Nephron progenitor cell (in vitro differentiated cells): ENCODE data around the gene MIAT.

Experiments used
- DNase-seq: peaks from one replicate; pipeline ENCODE4 v3.0.0; 2021
- H3K27ac Mint-ChIP-seq: 2 replicates; pipeline ENCODE4 v1.8.0; 2021; ENCODE audit warnings: mild to moderate bottlenecking, moderate library complexity, mixed read lengths
- H3K27me3 Mint-ChIP-seq: 2 replicates; pipeline ENCODE4 v1.8.0; 2021; ENCODE audit warnings: mild to moderate bottlenecking, low read depth, mixed read lengths; ENCODE audit not compliant: poor library complexity
- H3K36me3 Mint-ChIP-seq: 2 replicates; pipeline ENCODE4 v1.8.0; 2021; ENCODE audit warnings: low read depth, mixed read lengths
- H3K4me1 Mint-ChIP-seq: 2 replicates; pipeline ENCODE4 v1.8.0; 2021; ENCODE audit warnings: mixed read lengths
- H3K4me3 Mint-ChIP-seq: 2 replicates; pipeline ENCODE4 v1.8.0; 2021; ENCODE audit warnings: mild to moderate bottlenecking, moderate library complexity, mixed read lengths
- H3K9me3 Mint-ChIP-seq: 2 replicates; pipeline ENCODE4 v1.8.0; 2021; ENCODE audit warnings: mild to moderate bottlenecking, moderate library complexity, mixed read lengths
- CTCF ChIP-seq: fragments of 200-600 bp; sonication (generic); IDR thresholded peaks from 2 replicates; pipeline ENCODE4 v1.5.0; 2021; ENCODE audit warnings: antibody characterized with exemption

The MIAT gene

GRCh38 chr22:26665813-26666231 is 8.4 kb downstream of the MIAT start:
- no peak for DNase-seq
- Mint-ChIP-seq H3K36me3 (no peaks in the 10 kb centered on the region), H3K9me3 (no peaks in the 10 kb centered on the region), H3K27me3 (peaks cover 4% of the 10 kb centered on the region), H3K4me1 (peaks cover 14% of the 10 kb centered on the region), H3K4me3 (no peak overlapping the region), H3K27ac (no peak overlapping the region)
- no peak for TF ChIP-seq CTCF

- peaks cover 23% of the 10 kb centered on the region for H3K4me1 Mint-ChIP-seq
- no peaks in the 10 kb centered on the region for H3K36me3 Mint-ChIP-seq
- no peak overlapping the region for H3K27ac Mint-ChIP-seq
- H3K4me3 Mint-ChIP-seq: no peak overlapping the region
- TF ChIP-seq CTCF: no peak
- H3K27me3 Mint-ChIP-seq: peaks cover 4% of the 10 kb centered on the region
- no peak for DNase-seq
- H3K9me3 Mint-ChIP-seq: no peaks in the 10 kb centered on the region
Measured at GRCh38 chr22:26667140-26667539, 9.8 kb downstream of the MIAT start.

- no peak overlapping the region for H3K27ac Mint-ChIP-seq
- peaks cover 36% of the 10 kb centered on the region for H3K4me1 Mint-ChIP-seq
- H3K4me3 Mint-ChIP-seq: no peak overlapping the region
- H3K27me3 Mint-ChIP-seq: peaks cover 4% of the 10 kb centered on the region
- no peaks in the 10 kb centered on the region for H3K36me3 Mint-ChIP-seq
- peak; percentile 45 for DNase-seq
- no peaks in the 10 kb centered on the region for H3K9me3 Mint-ChIP-seq
- TF ChIP-seq CTCF: peak; percentile 46
Measured at GRCh38 chr22:26669060-26669481, 11.7 kb downstream of the MIAT start.

- H3K4me3 Mint-ChIP-seq: peak overlapping the region; percentile 39
- no peak for TF ChIP-seq CTCF
- H3K4me1 Mint-ChIP-seq: peaks cover 46% of the 10 kb centered on the region
- H3K9me3 Mint-ChIP-seq: no peaks in the 10 kb centered on the region
- no peak overlapping the region for H3K27ac Mint-ChIP-seq
- H3K36me3 Mint-ChIP-seq: peaks cover 2% of the 10 kb centered on the region
- H3K27me3 Mint-ChIP-seq: peaks cover 4% of the 10 kb centered on the region
- DNase-seq: no peak
Measured at GRCh38 chr22:26670459-26670858, 13.1 kb downstream of the MIAT start.

GRCh38 chr22:26671317-26672059 is 14.1 kb downstream of the MIAT start:
- no peak for TF ChIP-seq CTCF
- no peak for DNase-seq
- Mint-ChIP-seq H3K27ac (no peak overlapping the region), H3K4me3 (no peak overlapping the region), H3K27me3 (peaks cover 10% of the 10 kb centered on the region), H3K36me3 (peaks cover 11% of the 10 kb centered on the region), H3K4me1 (peaks cover 52% of the 10 kb centered on the region), H3K9me3 (no peaks in the 10 kb centered on the region)

GRCh38 chr22:26672060-26672471 is 14.7 kb downstream of the MIAT start:
- peaks cover 11% of the 10 kb centered on the region for H3K36me3 Mint-ChIP-seq
- H3K9me3 Mint-ChIP-seq: no peaks in the 10 kb centered on the region
- peak overlapping the region; percentile 100 for H3K27ac Mint-ChIP-seq
- H3K4me1 Mint-ChIP-seq: peaks cover 52% of the 10 kb centered on the region
- DNase-seq: no peak
- TF ChIP-seq CTCF: no peak
- H3K4me3 Mint-ChIP-seq: peak overlapping the region; percentile 95
- peaks cover 9% of the 10 kb centered on the region for H3K27me3 Mint-ChIP-seq
